DMS153 (cell line): ENCODE data around the gene PTPRU.
"Not testable (repeated sequence)": the region's sequence is repeated elsewhere in the genome, so short reads cannot be mapped to it uniquely, and the experiment has no call there.

Experiments used
- DNase-seq: peaks from one replicate; lab custom pipeline; 2025; lab: John Stamatoyannopoulos, UW

Gene PTPRU

GRCh38 chr1:29290414-29290985 is 54.2 kb downstream of the PTPRU start:
- no peak for DNase-seq

- DNase-seq = no peak
Measured at GRCh38 chr1:29291756-29292155, 55.4 kb downstream of the PTPRU start.

GRCh38 chr1:29292344-29292743 is 56.0 kb downstream of the PTPRU start:
- no peak for DNase-seq

GRCh38 chr1:29297450-29297849 is 61.1 kb downstream of the PTPRU start:
- no peak for DNase-seq

GRCh38 chr1:29298246-29298645 is 61.9 kb downstream of the PTPRU start:
- no peak for DNase-seq

GRCh38 chr1:29299446-29299845 is 63.1 kb downstream of the PTPRU start:
- no peak for DNase-seq

- DNase-seq = not testable (repeated sequence)
Measured at GRCh38 chr1:29301732-29302131, 65.4 kb downstream of the PTPRU start.

- DNase-seq = no peak
Measured at GRCh38 chr1:29303201-29304024, 67.1 kb downstream of the PTPRU start.

- DNase-seq = no peak
Measured at GRCh38 chr1:29304025-29304684, 67.8 kb downstream of the PTPRU start.

- DNase-seq = no peak
Measured at GRCh38 chr1:29305943-29306342, 69.6 kb downstream of the PTPRU start.

GRCh38 chr1:29306471-29307140 is 70.3 kb downstream of the PTPRU start:
- DNase-seq = no peak

GRCh38 chr1:29309075-29309474 is 72.8 kb downstream of the PTPRU start:
- peak; percentile 35 for DNase-seq

- DNase-seq = no peak
Measured at GRCh38 chr1:29309621-29310020, 73.3 kb downstream of the PTPRU start.

GRCh38 chr1:29310616-29311180 is 74.4 kb downstream of the PTPRU start:
- DNase-seq = peak; percentile 49

GRCh38 chr1:29311352-29312030 is 75.2 kb downstream of the PTPRU start:
- DNase-seq = no peak

- no peak for DNase-seq
Measured at GRCh38 chr1:29312469-29313461, 76.4 kb downstream of the PTPRU start.

- DNase-seq = not testable (repeated sequence)
Measured at GRCh38 chr1:29314685-29315084, 78.4 kb downstream of the PTPRU start.

- no peak for DNase-seq
Measured at GRCh38 chr1:29315262-29315661, 78.9 kb downstream of the PTPRU start.

GRCh38 chr1:29315876-29316275 is 79.6 kb downstream of the PTPRU start:
- DNase-seq = no peak
